Activated gamma-delta T cell treated with anti-CD3 and anti-CD28 coated beads, Interleukin-2, amount 50 U/mL, for 16 hours (primary cell): ENCODE measurements around the gene NT5M.

Experiments used
- DNase-seq: peaks from one replicate; pipeline ENCODE4 v3.0.0-alpha.2; 2020; ENCODE audit warnings: low read depth

NT5M gene

GRCh38 chr17:17343896-17344506 is 40.8 kb downstream of the NT5M start:
- DNase-seq = no peak

DNA sequence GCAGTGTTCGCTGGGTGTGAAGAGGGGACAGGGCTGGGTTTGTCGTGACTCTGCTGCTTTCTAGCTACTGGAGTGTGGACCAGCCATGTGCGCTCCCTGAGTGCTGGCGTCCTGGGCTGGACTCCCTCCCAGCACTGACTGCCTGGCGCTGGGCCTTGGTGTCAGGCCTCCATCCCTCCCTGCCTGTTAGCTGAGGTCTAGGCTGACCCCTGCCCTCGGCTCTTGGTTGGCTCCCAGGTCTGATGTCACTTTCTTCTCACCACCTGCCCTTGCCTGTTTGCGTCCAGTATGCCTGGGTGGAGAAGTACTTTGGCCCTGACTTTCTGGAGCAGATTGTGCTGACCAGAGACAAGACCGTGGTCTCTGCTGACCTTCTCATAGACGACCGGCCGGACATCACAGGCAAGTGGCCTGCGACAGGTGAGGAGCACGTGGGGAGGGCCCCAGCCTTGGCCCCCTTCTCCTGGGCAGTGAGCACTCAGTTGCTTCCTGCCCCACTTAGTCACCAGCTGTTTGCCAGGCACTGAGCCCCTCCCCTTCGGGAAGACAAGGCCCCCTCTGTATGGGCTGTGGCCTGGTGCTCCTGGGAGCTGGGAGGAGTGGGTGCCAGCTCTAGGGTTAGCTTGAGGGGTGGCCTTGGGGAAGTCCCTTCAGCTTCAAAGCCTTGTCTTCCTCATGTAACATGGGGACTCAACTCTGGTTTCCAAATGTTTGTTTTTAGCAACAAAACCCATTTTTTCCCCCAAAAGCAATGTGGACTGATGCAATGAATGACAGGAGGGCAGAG is 41.5 kb downstream of the NT5M start:
- no peak for DNase-seq

- DNase-seq = no peak
Measured at GRCh38 chr17:17345294-17345597, 42.1 kb downstream of the NT5M start.

DNA sequence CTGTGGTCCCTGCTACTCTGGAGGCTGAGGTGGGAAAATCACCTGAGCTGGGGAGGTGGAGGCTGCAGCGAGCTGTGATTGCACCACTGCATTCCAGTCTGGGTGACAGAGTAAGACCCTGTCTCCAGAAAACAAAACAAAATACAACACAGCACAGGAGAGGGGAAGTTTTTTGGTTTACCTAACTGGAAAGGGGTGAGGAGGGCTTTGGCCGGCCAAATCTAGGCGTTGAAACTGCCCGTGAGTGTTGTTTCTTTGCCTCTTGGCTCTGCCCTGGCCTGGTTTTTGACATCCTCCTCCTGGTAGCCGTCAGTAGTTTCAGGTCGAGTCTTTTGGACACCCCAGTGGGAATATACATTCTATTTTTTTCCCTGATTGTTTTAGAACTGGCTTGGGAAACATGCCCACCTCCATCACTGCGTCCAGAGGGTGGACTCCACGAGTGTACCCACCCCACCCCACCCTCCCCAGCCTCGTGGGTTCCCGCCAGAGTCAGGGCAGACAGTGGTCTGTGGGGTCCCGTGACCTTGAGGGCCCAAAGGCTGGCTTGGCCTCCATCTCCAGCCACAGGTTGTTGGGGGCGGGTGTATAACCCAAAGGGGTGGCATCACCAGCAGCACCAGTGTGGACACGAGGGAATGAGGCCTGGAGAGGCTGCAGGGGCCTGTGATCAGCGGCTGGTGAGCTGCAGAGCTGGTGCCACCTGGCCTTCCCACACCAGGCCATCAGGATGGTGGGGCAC is 42.7 kb downstream of the NT5M start:
- no peak for DNase-seq

DNA sequence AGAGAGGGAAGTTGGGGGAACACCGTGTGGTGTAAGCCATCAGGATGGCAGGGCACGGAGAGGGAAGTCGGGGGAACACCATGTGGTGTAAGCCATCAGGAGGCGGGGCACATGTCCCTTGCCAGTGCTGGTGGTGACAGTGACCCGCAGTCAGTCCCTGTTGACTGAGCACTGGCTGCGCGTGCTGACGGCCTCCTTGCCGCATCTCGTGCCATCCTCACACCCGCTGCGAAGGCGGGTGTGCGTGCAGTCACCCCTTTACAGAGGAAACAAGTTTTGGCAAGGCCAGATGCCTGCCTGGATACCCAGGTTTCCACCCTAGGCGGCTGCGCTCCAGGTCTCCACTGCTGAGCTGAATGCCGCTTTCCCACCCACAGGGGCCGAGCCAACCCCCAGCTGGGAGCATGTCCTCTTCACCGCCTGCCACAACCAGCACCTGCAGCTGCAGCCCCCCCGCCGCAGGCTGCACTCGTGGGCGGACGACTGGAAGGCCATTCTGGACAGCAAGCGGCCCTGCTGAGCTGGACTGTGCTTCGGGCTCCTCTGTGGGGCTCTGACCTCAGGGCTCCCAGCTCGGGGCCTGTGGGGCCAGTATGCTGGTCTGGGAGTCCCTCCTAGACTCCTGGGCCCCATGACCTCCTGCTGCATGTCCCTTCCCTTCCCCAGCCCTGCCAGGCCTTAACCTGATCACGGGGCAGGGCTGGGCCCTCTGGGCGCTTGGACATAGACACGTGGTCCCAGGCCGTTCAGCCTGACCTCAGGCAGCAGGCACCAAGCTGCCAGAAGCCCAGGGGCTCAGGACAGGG is 43.5 kb downstream of the NT5M start:
- DNase-seq = no peak

DNA sequence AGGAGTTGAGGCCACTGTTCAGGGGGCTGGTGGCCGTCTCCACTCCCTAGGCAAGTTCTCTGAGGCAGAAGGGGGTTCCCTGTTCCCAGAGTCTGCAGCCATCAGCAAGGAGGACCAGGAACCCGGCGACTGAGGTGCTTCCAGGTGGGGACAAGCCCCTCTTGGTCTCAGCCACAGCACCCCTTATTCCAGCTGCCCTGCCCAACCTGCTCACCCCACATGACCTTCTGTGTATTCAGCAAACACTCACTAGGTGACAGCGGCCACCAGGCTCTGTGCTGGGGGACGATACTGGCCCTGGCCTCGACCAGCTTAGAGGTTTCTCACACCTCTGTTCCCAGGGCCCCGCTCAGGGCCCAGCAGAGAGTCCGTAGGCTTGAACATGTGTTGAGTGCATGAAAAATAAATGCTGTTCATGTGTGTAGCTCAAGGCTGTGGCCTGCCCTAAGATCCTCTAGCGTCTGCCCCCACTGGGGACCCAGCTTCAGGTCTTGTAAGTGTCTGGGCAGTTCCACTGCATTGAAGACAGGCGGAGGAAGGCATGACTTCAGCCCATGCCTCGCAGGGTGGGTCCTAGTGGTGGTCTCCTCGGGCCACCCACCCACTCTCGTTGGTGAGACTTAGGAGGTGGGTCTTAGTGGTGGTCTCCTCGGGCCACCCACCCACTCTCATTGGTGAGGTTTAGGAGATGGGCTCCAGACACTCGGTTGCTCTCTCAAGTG is 44.2 kb downstream of the NT5M start:
- DNase-seq = no peak

GRCh38 chr17:17347956-17348871 is 45.0 kb downstream of the NT5M start:
- no peak for DNase-seq

- DNase-seq = no peak
Measured at GRCh38 chr17:17348872-17349723, 45.9 kb downstream of the NT5M start.

- DNase-seq = no peak
Measured at GRCh38 chr17:17349724-17350106, 46.5 kb downstream of the NT5M start.

- DNase-seq = no peak
Measured at GRCh38 chr17:17350491-17351355, 47.5 kb downstream of the NT5M start.

GRCh38 chr17:17351356-17351891 is 48.3 kb downstream of the NT5M start:
- no peak for DNase-seq

- DNase-seq = no peak
Measured at GRCh38 chr17:17351901-17352781, 49.0 kb downstream of the NT5M start.

- DNase-seq = no peak
Measured at GRCh38 chr17:17352836-17353624, 49.9 kb downstream of the NT5M start.

DNA sequence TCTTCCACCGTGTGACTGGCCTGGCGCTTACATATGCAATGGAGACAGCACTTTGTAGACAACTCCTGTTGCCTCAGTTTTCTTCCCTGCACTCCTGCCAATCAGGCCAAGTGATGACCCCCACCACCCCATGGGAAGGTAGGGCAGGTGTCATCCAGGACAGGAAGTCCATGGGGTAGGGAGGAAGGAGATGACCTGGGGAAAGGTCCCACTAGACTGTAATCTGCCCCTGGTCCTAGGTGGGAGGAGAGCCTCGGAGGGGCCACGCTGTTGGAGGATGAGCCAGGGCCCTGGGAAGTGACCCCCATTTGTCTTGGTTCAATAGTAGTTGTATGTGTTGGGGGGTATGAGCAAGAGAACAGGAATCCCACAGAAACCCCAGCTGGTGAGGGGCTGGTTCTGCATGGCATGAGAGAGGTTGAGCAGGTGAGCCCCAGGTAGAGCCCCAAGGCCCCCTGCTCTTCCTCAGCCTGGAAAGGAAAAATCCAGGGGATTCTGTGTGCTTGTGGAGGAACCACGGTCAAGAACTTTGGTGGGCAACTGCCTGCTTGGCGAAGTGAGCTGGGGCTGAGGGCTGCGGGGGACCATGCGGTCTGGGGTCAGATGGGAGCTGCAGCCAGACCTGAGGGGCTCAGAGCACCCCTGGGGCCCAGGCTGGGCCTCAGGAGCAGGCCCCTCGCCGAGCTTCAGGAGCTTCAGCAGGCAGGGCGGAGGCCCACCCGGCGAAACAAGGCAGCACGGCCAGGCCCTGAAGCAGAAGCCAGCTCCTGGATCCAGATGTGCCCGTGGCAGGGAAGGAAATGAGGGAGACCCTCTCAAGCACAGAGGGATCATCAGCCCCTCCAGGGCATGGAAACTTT is 50.7 kb downstream of the NT5M start:
- no peak for DNase-seq

DNA sequence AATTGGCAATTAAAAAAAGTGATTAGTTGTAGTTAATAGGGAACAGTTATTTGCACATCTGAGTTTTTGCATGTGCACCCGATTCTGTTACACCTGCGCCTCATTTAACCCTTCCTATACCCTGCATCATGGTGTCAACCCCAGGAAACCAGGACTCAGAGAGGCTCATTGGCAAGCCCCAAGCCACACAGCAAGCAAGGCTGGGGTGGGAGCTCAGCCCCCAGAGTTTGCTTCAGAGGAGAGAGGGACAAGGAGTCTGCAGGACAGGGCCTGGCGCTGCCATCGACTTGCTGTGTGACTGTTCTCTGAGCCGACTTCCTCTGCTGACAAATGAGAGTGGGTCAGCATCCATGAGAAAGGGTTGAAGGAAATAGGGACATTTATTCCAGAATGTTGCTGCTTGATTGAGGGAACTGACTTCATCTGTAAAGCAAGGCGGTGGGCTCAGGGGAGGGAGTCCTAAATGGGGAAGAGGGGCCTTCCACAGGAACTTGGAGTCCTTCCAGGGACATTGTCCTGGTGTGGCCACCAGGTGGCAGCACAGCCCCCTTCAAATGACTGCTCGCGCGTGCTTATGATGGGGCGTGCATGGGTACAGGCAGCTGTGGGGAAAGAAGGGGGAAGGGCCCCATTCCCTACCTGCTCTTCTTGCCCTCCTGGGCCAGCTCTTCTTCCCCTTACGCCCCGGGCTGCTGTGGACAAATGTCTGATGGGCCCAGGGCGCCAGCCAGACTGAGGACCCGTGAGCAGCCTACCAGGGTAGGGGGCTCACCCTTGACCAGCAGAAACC is 51.6 kb downstream of the NT5M start:
- DNase-seq = peak; percentile 66
